ENCODE data around the gene IL6. TPM values are rescaled to one million over a fixed set of nuclear protein-coding genes. Genes with fewer than 3 reads are reported as not detected.

The IL6 gene
- total RNA-seq, 2 donors from 2014 or later: 0.77 TPM; not detected in 1

DNA sequence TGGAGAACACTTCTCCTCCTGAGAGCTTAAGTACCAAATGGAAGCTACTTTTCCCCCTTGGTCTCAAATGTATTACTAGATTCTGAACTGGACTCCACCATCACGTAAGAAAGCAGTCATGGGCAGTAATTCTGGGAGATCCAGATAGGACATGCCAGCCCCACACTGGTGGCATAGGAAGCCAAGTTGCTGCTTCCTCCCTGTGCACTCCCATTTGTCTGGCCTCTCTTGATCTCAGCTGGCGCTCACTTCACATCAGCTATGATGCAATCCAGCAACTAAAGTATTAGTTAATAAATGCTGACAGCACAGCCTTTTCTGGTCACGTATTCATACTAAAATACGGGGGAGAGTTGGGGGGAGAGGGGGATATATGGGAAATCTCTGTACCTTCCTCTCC, 3.4 kb upstream of the IL6 start:
- Histone ChIP-seq H3K9me3 (no peaks in the 10 kb centered on the region), H3K27me3 (peaks cover 5% of the 10 kb centered on the region), H3K4me1 (no peaks in the 10 kb centered on the region), H3K4me3 (no peak overlapping the region), H3K36me3 (no peaks in the 10 kb centered on the region), H3K27ac (peak overlapping the region; percentile 25), H3K9ac (ENCODE audit: low read depth in 2 of 2, low read length in 2 of 2) (no peak overlapping the region)
- intact Hi-C loops (cut with DNase I): no loop called here
- TF ChIP-seq CTCF (IDR thresholded peaks at IDR 0.05): no peak
- DNase-seq: no peak

- H3K4me1 ChIP-seq: no peaks in the 10 kb centered on the region
- H3K9ac ChIP-seq (ENCODE audit: low read depth in 2 of 2, low read length in 2 of 2): no peak overlapping the region
- intact Hi-C loops (cut with DNase I): loop anchor here (5.0 kb wide), 2 partner anchors 163 to 342 kb away; no protein-coding TSS in a partner anchor
- H3K4me3 ChIP-seq: no peak overlapping the region
- no peak for TF ChIP-seq CTCF (IDR thresholded peaks at IDR 0.05)
- H3K9me3 ChIP-seq: no peaks in the 10 kb centered on the region
- no peak for DNase-seq
- H3K36me3 ChIP-seq: no peaks in the 10 kb centered on the region
- H3K27ac ChIP-seq: no peak overlapping the region
- peaks cover 5% of the 10 kb centered on the region for H3K27me3 ChIP-seq
Observed at GRCh38 chr7:22724861-22725260, 2.1 kb upstream of the IL6 start.

DNA sequence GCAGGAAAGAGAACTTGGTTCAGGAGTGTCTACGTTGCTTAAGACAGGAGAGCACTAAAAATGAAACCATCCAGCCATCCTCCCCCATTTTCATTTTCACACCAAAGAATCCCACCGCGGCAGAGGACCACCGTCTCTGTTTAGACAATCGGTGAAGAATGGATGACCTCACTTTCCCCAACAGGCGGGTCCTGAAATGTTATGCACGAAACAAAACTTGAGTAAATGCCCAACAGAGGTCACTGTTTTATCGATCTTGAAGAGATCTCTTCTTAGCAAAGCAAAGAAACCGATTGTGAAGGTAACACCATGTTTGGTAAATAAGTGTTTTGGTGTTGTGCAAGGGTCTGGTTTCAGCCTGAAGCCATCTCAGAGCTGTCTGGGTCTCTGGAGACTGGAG, 1.4 kb upstream of the IL6 start:
- Histone ChIP-seq H3K4me3 (no peak overlapping the region), H3K27ac (peak overlapping the region; percentile 3), H3K9ac (ENCODE audit: low read depth in 2 of 2, low read length in 2 of 2) (no peak overlapping the region), H3K27me3 (peaks cover 5% of the 10 kb centered on the region), H3K4me1 (no peaks in the 10 kb centered on the region), H3K36me3 (no peaks in the 10 kb centered on the region), H3K9me3 (no peaks in the 10 kb centered on the region)
- DNase-seq: no peak
- intact Hi-C loops (cut with DNase I): loop anchor here (5.0 kb wide), 2 partner anchors 163 to 342 kb away; no protein-coding TSS in a partner anchor
- TF ChIP-seq CTCF (IDR thresholded peaks at IDR 0.05): no peak

- H3K4me3 ChIP-seq: no peak overlapping the region
- no peak overlapping the region for H3K9ac ChIP-seq (ENCODE audit: low read depth in 2 of 2, low read length in 2 of 2)
- peak overlapping the region; percentile 3 for H3K27ac ChIP-seq
Observed at GRCh38 chr7:22726345-22726906, 574 bp upstream of the IL6 start.

DNA sequence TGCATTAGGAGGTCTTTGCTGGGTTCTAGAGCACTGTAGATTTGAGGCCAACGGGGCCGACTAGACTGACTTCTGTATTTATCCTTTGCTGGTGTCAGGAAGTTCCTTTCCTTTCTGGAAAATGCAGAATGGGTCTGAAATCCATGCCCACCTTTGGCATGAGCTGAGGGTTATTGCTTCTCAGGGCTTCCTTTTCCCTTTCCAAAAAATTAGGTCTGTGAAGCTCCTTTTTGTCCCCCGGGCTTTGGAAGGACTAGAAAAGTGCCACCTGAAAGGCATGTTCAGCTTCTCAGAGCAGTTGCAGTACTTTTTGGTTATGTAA, 675 bp downstream of the IL6 start:
- no peak overlapping the region for H3K9ac ChIP-seq (ENCODE audit: low read depth in 2 of 2, low read length in 2 of 2)
- H3K9me3 ChIP-seq: no peaks in the 10 kb centered on the region
- H3K27ac ChIP-seq: no peak overlapping the region
- no peak for DNase-seq
- H3K4me3 ChIP-seq: no peak overlapping the region
- no peaks in the 10 kb centered on the region for H3K36me3 ChIP-seq
- H3K4me1 ChIP-seq: no peaks in the 10 kb centered on the region
- intact Hi-C loops (cut with DNase I): loop anchor here (5.0 kb wide), 2 partner anchors 165 to 340 kb away; no protein-coding TSS in a partner anchor
- TF ChIP-seq CTCF (IDR thresholded peaks at IDR 0.05): no peak
- H3K27me3 ChIP-seq: peaks cover 5% of the 10 kb centered on the region

More at GRCh38 chr7:22726345-22726906, 574 bp upstream of the IL6 start:
- TF ChIP-seq CTCF (IDR thresholded peaks at IDR 0.05): peak; percentile 30
- Histone ChIP-seq H3K4me1 (no peaks in the 10 kb centered on the region), H3K27me3 (peaks cover 5% of the 10 kb centered on the region), H3K9me3 (no peaks in the 10 kb centered on the region), H3K36me3 (no peaks in the 10 kb centered on the region)
- intact Hi-C loops (cut with DNase I): loop anchor here (5.0 kb wide), 2 partner anchors 164 to 341 kb away; no protein-coding TSS in a partner anchor
- DNase-seq: no peak

All from colonic mucosa (tissue), 4 donors.